Endothelial cell of umbilical vein (primary cell): Measurements from ENCODE around the gene TMEM144. TPM values are rescaled to one million over a fixed set of nuclear protein-coding genes. Genes with fewer than 3 reads are reported as not detected.

Source experiments
- BruUV-seq: library from RNA; stranded (reverse); fragments of 400-500 nt; replicated peaks from 2 replicates; lab custom pipeline; 2021; lab: Mats Ljungman, UMichigan
- CTCF ChIA-PET: fragments of 300-600, 350-600 bp; sonication (Branson Sonifier 250); formaldehyde crosslinking; loops from one replicate; lab custom pipeline; 2021; ENCODE audit warnings: antibody characterized with exemption, inconsistent platforms; lab: Charles Lee
- POLR2A ChIA-PET: fragments of 300-600, 350-600 bp; sonication (Branson Sonifier 250); formaldehyde crosslinking; loops from one replicate; lab custom pipeline; 2021; ENCODE audit warnings: antibody characterized with exemption, inconsistent platforms; lab: Charles Lee
- DNase-seq: peaks from one replicate; pipeline ENCODE4 v3.0.0-alpha.2; 2011; ENCODE audit warnings: low read depth, low spot score
- FAIRE-seq: peaks from 2 replicates; lab custom pipeline; 2011; peaks lifted over from hg19 to GRCh38; lab: Jason Lieb, UNC
- H2AFZ ChIP-seq: 2 replicates; pipeline ENCODE4 v1.6.0; 2012; ENCODE audit warnings: low read depth, low read length, control low read depth, inconsistent platforms
- H3K27ac ChIP-seq: 2 replicates; pipeline ENCODE4 v1.5.1; 2011; ENCODE audit warnings: low read depth, mild to moderate bottlenecking, control low read depth, low read length, moderate library complexity; ENCODE audit not compliant: insufficient read depth
- H3K27me3 ChIP-seq, 2 experiments: 2 replicates each; pipeline versions ENCODE4 v1.6.0 to v1.6.1; 2011; ENCODE audit warnings: low read length in 2 of 2, mixed read lengths in 1 of 2; ENCODE audit not compliant: control insufficient read depth in 2 of 2, insufficient read depth in 2 of 2
- H3K36me3 ChIP-seq, 2 experiments: 2 replicates in 1 of 2; 3 replicates in 1 of 2; pipeline ENCODE4 v1.5.1; 2011; ENCODE audit warnings: low read length in 2 of 2, mild to moderate bottlenecking in 1 of 2, moderate library complexity in 1 of 2; ENCODE audit not compliant: control insufficient read depth in 2 of 2, insufficient read depth in 2 of 2; ENCODE audit errors: extremely low read depth in 1 of 2
- H3K4me1 ChIP-seq: 3 replicates; pipeline ENCODE4 v1.5.1; 2011; ENCODE audit warnings: mild to moderate bottlenecking, low read length; ENCODE audit not compliant: control insufficient read depth, insufficient read depth; ENCODE audit errors: extremely low read depth
- H3K4me2 ChIP-seq: 2 replicates; pipeline ENCODE4 v1.6.1; 2011; ENCODE audit warnings: low read length, control low read depth, mixed read lengths; ENCODE audit not compliant: insufficient read depth
- H3K4me3 ChIP-seq, 3 experiments: fragments of 200-600 bp in 1 of 3; sonication (generic), shearing (Covaris generic) in 1 of 3; replicated peaks in 1 of 3; 2 replicates each; pipeline ENCODE4 v1.5.1; 2011 to 2016; ENCODE audit warnings: control low read depth in 3 of 3, low read length in 3 of 3, mild to moderate bottlenecking in 2 of 3, inconsistent platforms in 1 of 3, low read depth in 1 of 3, moderate library complexity in 1 of 3; ENCODE audit not compliant: insufficient read depth in 1 of 3
- H3K79me2 ChIP-seq: 2 replicates; pipeline ENCODE4 v1.6.0; 2012; ENCODE audit warnings: low read length, inconsistent platforms; ENCODE audit not compliant: control insufficient read depth, insufficient read depth
- H3K9ac ChIP-seq: replicated peaks from 2 replicates; pipeline ENCODE3; 2011; ENCODE audit warnings: low read length, control low read depth; ENCODE audit not compliant: insufficient read depth; ENCODE audit errors: extremely low read depth
- H3K9me1 ChIP-seq: replicated peaks from 3 replicates; pipeline ENCODE4 v1.6.0; 2011; ENCODE audit warnings: mild to moderate bottlenecking, low read length; ENCODE audit not compliant: control insufficient read depth, insufficient read depth; ENCODE audit errors: extremely low read depth
- H3K9me3 ChIP-seq: replicated peaks from 2 replicates; pipeline ENCODE4 v1.5.1; 2012; ENCODE audit warnings: low read length, inconsistent platforms; ENCODE audit not compliant: control insufficient read depth, insufficient read depth
- H4K20me1 ChIP-seq: replicated peaks from 2 replicates; pipeline ENCODE3; 2011; ENCODE audit warnings: mild to moderate bottlenecking, low read length; ENCODE audit not compliant: control insufficient read depth, insufficient read depth; ENCODE audit errors: extremely low read depth
- CTCF ChIP-seq, 2 donors: IDR thresholded peaks; 1 replicate in 1 of 2; 2 replicates in 1 of 2; pipeline ENCODE4 v1.5.1; 2011; ENCODE audit warnings: low read length in 2 of 2, mild to moderate bottlenecking in 2 of 2, moderate library complexity in 2 of 2, control low read depth in 1 of 2, inconsistent platforms in 1 of 2, low read depth in 1 of 2; ENCODE audit not compliant: insufficient read depth in 1 of 2; ENCODE audit errors: extremely low read depth in 1 of 2
- EZH2 ChIP-seq: IDR thresholded peaks from 2 replicates; pipeline ENCODE4 v1.6.1; 2012; ENCODE audit warnings: borderline replicate concordance, low read depth, mild to moderate bottlenecking, moderate library complexity, low read length, inconsistent platforms; ENCODE audit not compliant: severe bottlenecking
- FOS ChIP-seq: IDR thresholded peaks from 2 replicates; pipeline ENCODE4 v1.6.1; 2011; ENCODE audit warnings: mild to moderate bottlenecking, low read length, moderate library complexity, borderline replicate concordance; ENCODE audit not compliant: insufficient read depth
- GATA2 ChIP-seq: IDR thresholded peaks from 2 replicates; pipeline ENCODE4 v1.7.0; 2011; ENCODE audit warnings: low read depth, mild to moderate bottlenecking, moderate library complexity, mixed read lengths, low read length; ENCODE audit not compliant: insufficient read length, insufficient read depth
- JUN ChIP-seq: IDR thresholded peaks from 2 replicates; pipeline ENCODE4 v1.6.1; 2011; ENCODE audit warnings: borderline replicate concordance, low read depth; ENCODE audit not compliant: insufficient read length, insufficient read depth
- MYC ChIP-seq: IDR thresholded peaks from one replicate; pipeline ENCODE4 v1.6.1; 2011; ENCODE audit warnings: mild to moderate bottlenecking, low read depth, low read length
- POLR2A ChIP-seq: IDR thresholded peaks from 2 replicates; pipeline ENCODE4 v1.6.1; 2012; ENCODE audit warnings: low read depth, mild to moderate bottlenecking, control low read depth, low read length
- POLR2AphosphoS5 ChIP-seq: IDR thresholded peaks from 2 replicates; pipeline ENCODE4 v1.6.1; 2012; ENCODE audit warnings: low read depth, mild to moderate bottlenecking, control low read depth, low read length, moderate library complexity; ENCODE audit not compliant: insufficient read depth
- dilution Hi-C: fragments of 300-500 bp; cut with MboI; formaldehyde crosslinking; loops from one replicate; pipeline ENCODE4 v1.15.0; 2019; ENCODE audit warnings: low sequenced_read_pairs; ENCODE audit not compliant: extremely low pct_ligation_motif_present
- intact Hi-C: fragments of 100-400 bp; cut with micrococcal nuclease; formaldehyde crosslinking; loops from one replicate; pipeline ENCODE4 v1.10.0; 2022
- polyA plus RNA-seq, 4 experiments: library from polyadenylated mRNA; depleted of rRNA in 3 of 4; stranded (reverse) in 3 of 4; unstranded in 1 of 4; fragments of >200 nt; gene quantifications; 2 replicates each; pipeline versions ENCODE4 v1.2.1 to v1.2.3, GENCODE V29; 2011 to 2012; ENCODE audit warnings: missing spikeins in 1 of 4
- total RNA-seq: library from RNA; stranded (reverse); gene quantifications from 2 replicates; pipeline ENCODE4 v1.2.3, GENCODE V29; 2021
- TF ChIP-seq, protein P1 (sequence below): IDR thresholded peaks from 2 replicates; pipeline ENCODE4 v1.6.1; 2011; ENCODE audit not compliant: insufficient read depth, insufficient read length

The TMEM144 gene
- total and polyA plus RNA-seq, 2 donors (not counting 3 experiments of a cell fraction or from before 2014, with no cell fraction given), result 10.5 to 23.0 TPM

DNA sequence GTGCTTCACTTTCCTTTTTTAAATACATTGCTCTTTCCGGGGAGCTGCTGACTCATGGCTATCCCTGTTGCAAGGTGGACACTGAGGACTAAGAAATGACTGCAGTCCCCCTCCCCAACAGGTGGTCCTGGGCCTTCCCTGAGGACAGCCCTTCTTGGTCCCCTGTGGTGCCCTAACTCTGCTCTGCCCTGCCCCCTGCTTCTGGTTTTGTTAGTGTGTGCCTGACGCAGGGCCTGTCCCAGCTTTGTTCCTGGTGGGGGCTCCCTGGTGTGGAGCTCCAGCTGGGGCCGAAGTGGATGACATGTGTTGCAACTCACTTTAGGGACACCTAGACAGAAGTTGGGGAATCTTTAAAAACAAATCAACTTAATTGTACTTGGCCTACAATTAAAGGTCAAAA lies 81.9 kb downstream of the TMEM144 start:
- TF ChIP-seq FOS (no peak), GATA2 (no peak), POLR2A (no peak), POLR2AphosphoS5 (no peak), MYC (no peak), JUN (no peak), CTCF (IDR thresholded peaks at IDR 0.05; ENCODE audit: extremely low read depth in 1 of 2, insufficient read depth in 1 of 2, low read depth in 1 of 2, low read length in 2 of 2) (no peak), EZH2 (no peak)
- TF ChIP-seq, protein P1, sequence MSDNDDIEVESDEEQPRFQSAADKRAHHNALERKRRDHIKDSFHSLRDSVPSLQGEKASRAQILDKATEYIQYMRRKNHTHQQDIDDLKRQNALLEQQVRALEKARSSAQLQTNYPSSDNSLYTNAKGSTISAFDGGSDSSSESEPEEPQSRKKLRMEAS, result no peak
- Histone ChIP-seq H2AFZ (no peak overlapping the region), H3K36me3 (no peaks in the 10 kb centered on the region), H3K9me1 (no peaks in the 10 kb centered on the region), H3K9me3 (no peaks in the 10 kb centered on the region), H3K9ac (no peak overlapping the region), H4K20me1 (no peaks in the 10 kb centered on the region), H3K4me3 (no peak overlapping the region), H3K27me3 (no peaks in the 10 kb centered on the region), H3K79me2 (no peaks in the 10 kb centered on the region), H3K4me1 (no peaks in the 10 kb centered on the region), H3K4me2 (no peak overlapping the region), H3K27ac (no peak overlapping the region)
- intact Hi-C loops, result no loop called here
- no peak for DNase-seq
- no peak for FAIRE-seq
- POLR2A ChIA-PET, result no interaction called here
- CTCF ChIA-PET, result no interaction called here
- dilution Hi-C loops, result no loop called here
- no TSS peak for BruUV-seq
